ENCODE results near the gene IBA57.

- TF ChIP-seq CTCF (IDR thresholded peaks at IDR 0.05) = no peak
- TF ChIP-seq POLR2A (IDR thresholded peaks at IDR 0.05) = no peak
Observed at GRCh38 chr1:228149406-228150119, 16.0 kb upstream of the IBA57 start, which contains the start of gene GJC2.
